GM12878 (cell line): ENCODE measurements around the gene COL19A1. TPM values are rescaled to one million over a fixed set of nuclear protein-coding genes. Genes with fewer than 3 reads are reported as not detected.

ENCODE experiments used
- BCL3 ChIP-seq: IDR thresholded peaks from 2 replicates; pipeline ENCODE4 v1.6.1; 2011; ENCODE audit warnings: borderline replicate concordance, low read depth, mild to moderate bottlenecking, moderate library complexity, low read length; ENCODE audit not compliant: insufficient read depth, poor library complexity, severe bottlenecking
- BRCA1 ChIP-seq: IDR thresholded peaks from 2 replicates; pipeline ENCODE4 v1.6.1; 2011; ENCODE audit warnings: low read depth, low read length, improper control_type of control experiment
- EGR1 ChIP-seq, 2 experiments: IDR thresholded peaks; 1 replicate in 1 of 2; 2 replicates in 1 of 2; pipeline ENCODE4 v1.6.1; 2011 to 2012; ENCODE audit warnings: low read depth in 2 of 2, low read length in 2 of 2, borderline replicate concordance in 1 of 2, mild to moderate bottlenecking in 1 of 2, moderate library complexity in 1 of 2
- SP1 ChIP-seq: IDR thresholded peaks from one replicate; pipeline ENCODE4 v1.6.1; 2011; ENCODE audit warnings: low read depth, low read length
- YY1 ChIP-seq: IDR thresholded peaks from 2 replicates; pipeline ENCODE4 v1.6.1; 2011; ENCODE audit warnings: low read depth, mild to moderate bottlenecking, low read length
- ZNF207 ChIP-seq: fragments of 450-650 bp; IDR thresholded peaks from 2 replicates; pipeline ENCODE4 v1.6.1; 2014; ENCODE audit warnings: antibody characterized with exemption, mild to moderate bottlenecking, borderline replicate concordance
- polyA plus RNA-seq, 11 experiments: library from polyadenylated mRNA; depleted of rRNA in 4 of 11; unstranded in 6 of 11; stranded (reverse) in 5 of 11; fragments of >200 nt; fragmentation: Nextera tagmentation in 4 of 11; fragmentation: Illumina TruSeq in 1 of 11; extraction: Ambion mirVana in 4 of 11; extraction: Trizol in 1 of 11; gene quantifications; 1 replicate in 1 of 11; 2 replicates in 10 of 11; pipeline versions ENCODE4 v1.2.1 to v1.2.3, GENCODE V29; 2011 to 2016; ENCODE audit warnings: inconsistent platforms in 2 of 11, missing spikeins in 2 of 11, low read depth in 1 of 11
- total RNA-seq, 4 experiments: library from RNA; depleted of rRNA in 3 of 4; stranded (reverse); fragments of >200 nt in 3 of 4; fragmentation: Illumina TruSeq in 1 of 4; extraction: Trizol in 1 of 4; gene quantifications; 2 replicates each; pipeline versions ENCODE4 v1.2.1 to v1.2.3, GENCODE V29; 2013 to 2021
- TF ChIP-seq, protein P1 (sequence below): fragments of 450-650 bp; IDR thresholded peaks from 2 replicates; pipeline ENCODE4 v1.6.1; 2017; ENCODE audit warnings: mild to moderate bottlenecking, moderate library complexity

The COL19A1 gene
- total and polyA plus RNA-seq, 10 of the 15 experiments (the other 5 are each of a cell fraction or from before 2014, with no cell fraction given): 1.1 to 13.5 (median 4.1) TPM

DNA sequence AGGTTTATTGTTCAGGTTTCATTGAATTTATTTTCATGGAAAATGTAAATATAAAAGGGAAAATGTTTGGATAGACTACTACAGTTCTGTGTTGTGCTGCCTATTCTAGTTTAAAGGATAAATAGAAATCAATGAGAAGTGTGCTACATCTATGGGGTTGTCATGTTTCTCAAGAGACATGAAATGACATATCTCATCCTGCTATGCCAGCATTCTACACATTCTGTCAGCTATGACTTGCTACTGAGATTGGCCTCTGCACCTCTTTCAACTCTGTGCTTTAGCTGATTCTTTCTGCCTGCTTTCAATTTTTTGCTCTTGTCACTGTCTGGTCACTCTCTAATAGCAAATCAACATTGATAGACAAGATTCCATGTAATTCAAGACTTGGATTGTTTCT lies 33.8 kb upstream of the COL19A1 start (continued):
- TF ChIP-seq BCL3: no peak
- TF ChIP-seq SP1: no peak
- TF ChIP-seq YY1: no peak
- TF ChIP-seq EGR1 (IDR thresholded peaks at IDR 0.05; ENCODE audit: borderline replicate concordance in 1 of 2, low read depth in 2 of 2, low read length in 2 of 2): no peak
- TF ChIP-seq, protein P1, sequence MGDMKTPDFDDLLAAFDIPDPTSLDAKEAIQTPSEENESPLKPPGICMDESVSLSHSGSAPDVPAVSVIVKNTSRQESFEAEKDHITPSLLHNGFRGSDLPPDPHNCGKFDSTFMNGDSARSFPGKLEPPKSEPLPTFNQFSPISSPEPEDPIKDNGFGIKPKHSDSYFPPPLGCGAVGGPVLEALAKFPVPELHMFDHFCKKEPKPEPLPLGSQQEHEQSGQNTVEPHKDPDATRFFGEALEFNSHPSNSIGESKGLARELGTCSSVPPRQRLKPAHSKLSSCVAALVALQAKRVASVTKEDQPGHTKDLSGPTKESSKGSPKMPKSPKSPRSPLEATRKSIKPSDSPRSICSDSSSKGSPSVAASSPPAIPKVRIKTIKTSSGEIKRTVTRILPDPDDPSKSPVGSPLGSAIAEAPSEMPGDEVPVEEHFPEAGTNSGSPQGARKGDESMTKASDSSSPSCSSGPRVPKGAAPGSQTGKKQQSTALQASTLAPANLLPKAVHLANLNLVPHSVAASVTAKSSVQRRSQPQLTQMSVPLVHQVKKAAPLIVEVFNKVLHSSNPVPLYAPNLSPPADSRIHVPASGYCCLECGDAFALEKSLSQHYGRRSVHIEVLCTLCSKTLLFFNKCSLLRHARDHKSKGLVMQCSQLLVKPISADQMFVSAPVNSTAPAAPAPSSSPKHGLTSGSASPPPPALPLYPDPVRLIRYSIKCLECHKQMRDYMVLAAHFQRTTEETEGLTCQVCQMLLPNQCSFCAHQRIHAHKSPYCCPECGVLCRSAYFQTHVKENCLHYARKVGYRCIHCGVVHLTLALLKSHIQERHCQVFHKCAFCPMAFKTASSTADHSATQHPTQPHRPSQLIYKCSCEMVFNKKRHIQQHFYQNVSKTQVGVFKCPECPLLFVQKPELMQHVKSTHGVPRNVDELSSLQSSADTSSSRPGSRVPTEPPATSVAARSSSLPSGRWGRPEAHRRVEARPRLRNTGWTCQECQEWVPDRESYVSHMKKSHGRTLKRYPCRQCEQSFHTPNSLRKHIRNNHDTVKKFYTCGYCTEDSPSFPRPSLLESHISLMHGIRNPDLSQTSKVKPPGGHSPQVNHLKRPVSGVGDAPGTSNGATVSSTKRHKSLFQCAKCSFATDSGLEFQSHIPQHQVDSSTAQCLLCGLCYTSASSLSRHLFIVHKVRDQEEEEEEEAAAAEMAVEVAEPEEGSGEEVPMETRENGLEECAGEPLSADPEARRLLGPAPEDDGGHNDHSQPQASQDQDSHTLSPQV: no peak
- no peak for TF ChIP-seq BRCA1
- TF ChIP-seq ZNF207: no peak
